Adrenal gland (tissue), 12 donors: ENCODE measurements around the gene COL5A1. TPM values are rescaled to one million over a fixed set of nuclear protein-coding genes. Genes with fewer than 3 reads are reported as not detected.

ENCODE experiments used
- DNase-seq, 7 donors: peaks; one replicate each; pipeline ENCODE4 v3.0.0-alpha.2; 2019 to 2020
- H3K27ac ChIP-seq, 5 donors: fragments of 200-600 bp; sonication (generic) in 4 of 5; 1 replicate in 3 of 5; 2 replicates in 2 of 5; pipeline versions ENCODE4 v1.5.1 to v1.8.0; 2016 to 2020; ENCODE audit warnings: mild to moderate bottlenecking in 1 of 5
- H3K27me3 ChIP-seq: fragments of 200-600 bp; 2 replicates; pipeline ENCODE4 v1.8.0; 2021
- H3K36me3 ChIP-seq, 2 donors: fragments of 200-600 bp; replicated peaks in 1 of 2; 1 replicate in 1 of 2; 2 replicates in 1 of 2; pipeline versions ENCODE4 v1.5.1 to v1.8.0; 2018 to 2022
- H3K4me1 ChIP-seq, 2 donors: fragments of 200-600 bp; replicated peaks in 1 of 2; 1 replicate in 1 of 2; 2 replicates in 1 of 2; pipeline versions ENCODE4 v1.5.1 to v1.8.0; 2018 to 2021
- H3K4me3 ChIP-seq, 4 donors: fragments of 200-600 bp; sonication (generic) in 3 of 4; one replicate each; pipeline ENCODE4 v1.5.1; 2016 to 2018
- H3K9me3 ChIP-seq, 3 donors: fragments of 200-600 bp; sonication (generic) in 1 of 3; replicated peaks in 1 of 3; 1 replicate in 2 of 3; 2 replicates in 1 of 3; pipeline versions ENCODE4 v1.5.1 to v1.8.0; 2016 to 2021
- CTCF ChIP-seq, 6 experiments: fragments of 450-650 bp in 4 of 6; fragments of 200-600 bp in 2 of 6; sonication (generic) in 1 of 6; IDR thresholded peaks; 1 replicate in 5 of 6; 2 replicates in 1 of 6; pipeline versions ENCODE4 v1.5.1 to v1.8.0; 2016 to 2021; ENCODE audit warnings: antibody characterized with exemption in 6 of 6, mild to moderate bottlenecking in 2 of 6, moderate library complexity in 1 of 6
- POLR2A ChIP-seq, 2 donors: fragments of 450-650 bp; IDR thresholded peaks; one replicate each; pipeline ENCODE4 v1.6.1; 2017; ENCODE audit warnings: antibody characterized with exemption in 2 of 2, mild to moderate bottlenecking in 2 of 2, moderate library complexity in 1 of 2
- WGBS, 4 donors: extraction: QIAGEN DNeasy Blood & Tissue Kit in 2 of 4; methylation state at CpG; one replicate each; pipeline versions ENCODE4 v1.1.5 to v1.1.7; 2013 to 2017; 5-methylcytosine and 5-hydroxymethylcytosine counted together
- intact Hi-C, 2 donors: fragments of 100-400 bp; cut with DNase I; formaldehyde crosslinking; loops; one replicate each; pipeline versions ENCODE4 v1.14.1 to v1.15.0; 2022 to 2023
- polyA plus RNA-seq, 3 donors: library from polyadenylated mRNA; stranded (reverse); fragments of 200-250 nt in 2 of 3; fragments of 350-450 nt in 1 of 3; fragmentation: Illumina TruSeq in 1 of 3; extraction: RNeasy Lipid Tissue Mini Kit (QIAGEN cat#74804) in 1 of 3; gene quantifications; one replicate each; pipeline ENCODE4 v1.2.3, GENCODE V29; 2013 to 2014
- total RNA-seq, 9 donors: library from RNA; depleted of rRNA in 4 of 9; stranded (reverse); fragments of >200 nt in 4 of 9; fragments of 120-200 nt in 1 of 9; fragmentation: NEBNext Ultra II Directional in 1 of 9; extraction: Animal tissue kit (Norgen Biotek cat#: 25700) in 1 of 9; gene quantifications; one replicate each; pipeline versions ENCODE4 v1.1.0 to v1.2.4, GENCODE V29; 2013 to 2023
- donor health status: healthy with polysubstance abuse.
- donor health status: Bipolar disorder and iron deficiency.
- donor health status: DM: yes; HTN: yes; CAD: no.
- donor health status: DM: no; HTN: no; CAD: no.
- donor health status: DM: no; HTN: no; CAD: no.
- donor health status: DM: yes; HTN: yes; CAD: no.

Gene COL5A1
- total and polyA plus RNA-seq, 12 donors, result 3.5 to 45.5 (median 29.3) TPM

GRCh38 chr9:134651226-134651905 is 9.8 kb downstream of the COL5A1 start:
- TF ChIP-seq CTCF (IDR thresholded peaks at IDR 0.05) (no peak), POLR2A (IDR thresholded peaks at IDR 0.05) (no peak)
- H3K9me3 ChIP-seq, result no peaks in the 10 kb centered on the region
- no peaks in the 10 kb centered on the region for H3K27me3 ChIP-seq
- peaks cover 11 to 17% of the 10 kb centered on the region in 2 donors for H3K4me1 ChIP-seq
- no peak overlapping the region for H3K27ac ChIP-seq
- no peak overlapping the region for H3K4me3 ChIP-seq
- intact Hi-C loops, result no loop called here
- WGBS, 4 donors, result 80 to 89% (median 86%) methylated on average over 10 of the region's 10 CpGs
- no peak for DNase-seq
- no peaks in the 10 kb centered on the region for H3K36me3 ChIP-seq

DNA sequence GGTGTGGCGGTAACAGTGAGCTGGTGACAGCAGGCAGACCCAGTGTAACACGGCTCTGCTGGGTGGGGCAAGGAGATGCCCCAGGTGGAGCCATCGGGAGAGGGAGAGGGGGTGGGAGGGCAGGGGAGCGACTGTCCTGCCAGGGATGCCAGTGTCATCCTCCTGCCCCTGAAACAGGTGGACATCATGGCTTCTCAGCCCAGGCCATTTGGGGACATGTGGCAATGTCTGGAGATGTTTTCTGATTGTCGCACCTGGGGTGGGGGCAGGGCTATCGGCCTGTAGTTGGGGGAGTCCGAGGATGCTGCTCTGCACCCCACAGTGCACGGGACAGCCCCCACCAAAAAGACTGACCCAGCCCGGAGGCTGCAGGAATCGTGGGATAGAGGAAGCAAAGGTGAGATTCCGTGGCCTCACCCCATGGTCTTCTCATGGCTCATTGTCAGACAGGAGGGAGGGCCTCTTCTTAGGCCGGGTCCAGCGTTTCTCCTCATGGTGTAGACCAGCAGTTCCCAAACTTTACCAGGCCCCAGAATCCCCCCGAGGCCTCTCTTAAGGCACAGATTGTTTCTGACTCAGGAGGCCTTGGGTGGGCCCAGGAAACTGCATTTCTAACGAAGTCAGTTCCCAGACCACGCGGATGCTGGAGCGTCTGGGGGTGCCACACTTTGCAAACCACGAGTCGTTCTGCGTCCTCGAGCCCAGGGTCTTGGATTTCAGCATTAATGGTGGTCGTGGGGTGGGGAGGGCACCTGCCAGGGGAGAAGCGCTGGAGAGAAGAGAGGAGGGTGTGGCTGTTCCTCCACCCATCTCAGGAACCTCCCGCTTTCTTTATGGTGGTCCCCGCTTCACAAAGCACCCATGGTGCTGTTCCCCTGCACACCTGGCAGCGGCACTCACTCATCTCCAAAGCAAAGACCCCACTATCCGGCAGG is 11.0 kb downstream of the COL5A1 start:
- Histone ChIP-seq H3K36me3 (no peaks in the 10 kb centered on the region), H3K4me3 (no peak overlapping the region), H3K27me3 (no peaks in the 10 kb centered on the region), H3K27ac (no peak overlapping the region), H3K4me1 (peaks cover 11 to 15% of the 10 kb centered on the region in 2 donors), H3K9me3 (no peaks in the 10 kb centered on the region)
- TF ChIP-seq POLR2A (IDR thresholded peaks at IDR 0.05) (no peak), CTCF (IDR thresholded peaks at IDR 0.05) (no peak)
- peak in 1 of 7 donors; percentile 10 for DNase-seq
- WGBS, 4 donors, result 83 to 85% (median 84%) methylated on average over 16 to 28 of the region's 28 CpGs
- intact Hi-C loops, result no loop called here

- TF ChIP-seq POLR2A (IDR thresholded peaks at IDR 0.05), result no peak
- Histone ChIP-seq H3K9me3 (no peaks in the 10 kb centered on the region), H3K36me3 (no peaks in the 10 kb centered on the region), H3K4me3 (no peak overlapping the region), H3K4me1 (peaks cover 11 to 12% of the 10 kb centered on the region in 2 donors), H3K27ac (no peak overlapping the region), H3K27me3 (no peaks in the 10 kb centered on the region)
- WGBS, 4 donors, result 80 to 95% (median 85%) methylated on average over 2 to 17 of the region's 17 CpGs
- peak in 1 of 7 donors; percentile 10 for DNase-seq
- intact Hi-C loops, result no loop called here
Measured at GRCh38 chr9:134653259-134654009, 11.8 kb downstream of the COL5A1 start.

- TF ChIP-seq CTCF (IDR thresholded peaks at IDR 0.05) (no peak), POLR2A (IDR thresholded peaks at IDR 0.05) (no peak)
- H3K4me3 ChIP-seq, result no peak overlapping the region
- WGBS, 4 donors, result 73 to 84% (median 75%) methylated on average over 9 to 11 of the region's 11 CpGs
- peak in 1 of 7 donors; percentile 8 for DNase-seq
- H3K36me3 ChIP-seq, result no peaks in the 10 kb centered on the region
- no peaks in the 10 kb centered on the region for H3K4me1 ChIP-seq
- no peaks in the 10 kb centered on the region for H3K9me3 ChIP-seq
- intact Hi-C loops, result no loop called here
- H3K27me3 ChIP-seq, result no peaks in the 10 kb centered on the region
- no peak overlapping the region for H3K27ac ChIP-seq
Measured at GRCh38 chr9:134655101-134655500, 13.5 kb downstream of the COL5A1 start.
